Mesodermal cell (in vitro differentiated cells): ENCODE measurements around the gene PLXNA4.

Experiments used
- H3K27ac ChIP-seq: 2 replicates; pipeline ENCODE4 v1.7.0; 2013; ENCODE audit warnings: mild to moderate bottlenecking, low read depth, low read length, moderate library complexity; ENCODE audit not compliant: severe bottlenecking
- H3K36me3 ChIP-seq: 2 replicates; pipeline ENCODE4 v1.7.1; 2013; ENCODE audit warnings: mild to moderate bottlenecking, low read length, moderate library complexity; ENCODE audit not compliant: control insufficient read depth, insufficient read depth
- H3K4me1 ChIP-seq: one replicate; pipeline ENCODE4 v1.7.1; 2013; ENCODE audit warnings: mild to moderate bottlenecking, low read length; ENCODE audit not compliant: insufficient read depth, control insufficient read depth, poor library complexity, severe bottlenecking
- H3K4me3 ChIP-seq: 2 replicates; pipeline ENCODE4 v1.7.0; 2013; ENCODE audit warnings: low read length, control low read depth, mild to moderate bottlenecking; ENCODE audit not compliant: insufficient read depth, poor library complexity, severe bottlenecking; ENCODE audit errors: extremely low read depth
- H3K9me3 ChIP-seq: 2 replicates; pipeline ENCODE4 v1.7.1; 2013; ENCODE audit warnings: mild to moderate bottlenecking, low read length, moderate library complexity; ENCODE audit not compliant: control insufficient read depth
- WGBS, 2 experiments: methylation state at CpG; one replicate each; pipeline ENCODE4 v1.1.5; 2013; ENCODE audit warnings: missing lambda C conversion rate in 2 of 2; ENCODE audit not compliant: insufficient coverage in 2 of 2; 5-methylcytosine and 5-hydroxymethylcytosine counted together

PLXNA4 gene

GRCh38 chr7:132207782-132208181, 368.5 kb downstream of the PLXNA4 start:
- Histone ChIP-seq H3K4me3 (no peak overlapping the region), H3K9me3 (no peaks in the 10 kb centered on the region), H3K4me1 (no peaks in the 10 kb centered on the region), H3K27ac (no peak overlapping the region), H3K36me3 (no peaks in the 10 kb centered on the region)
- 80 to 100% methylated on average over 1 of the region's 2 CpGs for WGBS, 2 experiments

- no peaks in the 10 kb centered on the region for H3K9me3 ChIP-seq
- H3K4me3 ChIP-seq, result no peak overlapping the region
- H3K36me3 ChIP-seq, result no peaks in the 10 kb centered on the region
- H3K27ac ChIP-seq, result no peak overlapping the region
- no peaks in the 10 kb centered on the region for H3K4me1 ChIP-seq
- 81 to 88% methylated on average over 9 of the region's 9 CpGs for WGBS, 2 experiments
Observed at GRCh38 chr7:132207211-132207610, 369.1 kb downstream of the PLXNA4 start.

GRCh38 chr7:132206594-132206993, 369.7 kb downstream of the PLXNA4 start:
- no peaks in the 10 kb centered on the region for H3K4me1 ChIP-seq
- no peaks in the 10 kb centered on the region for H3K36me3 ChIP-seq
- no peaks in the 10 kb centered on the region for H3K9me3 ChIP-seq
- no peak overlapping the region for H3K27ac ChIP-seq
- WGBS, 2 experiments, result 57 to 66% methylated on average over 2 to 5 of the region's 8 CpGs
- H3K4me3 ChIP-seq, result no peak overlapping the region

- Histone ChIP-seq H3K4me1 (no peaks in the 10 kb centered on the region), H3K4me3 (no peak overlapping the region), H3K9me3 (no peaks in the 10 kb centered on the region), H3K36me3 (no peaks in the 10 kb centered on the region), H3K27ac (no peak overlapping the region)
Observed at GRCh38 chr7:132205509-132205908, 370.8 kb downstream of the PLXNA4 start.

- no peaks in the 10 kb centered on the region for H3K4me1 ChIP-seq
- no peak overlapping the region for H3K4me3 ChIP-seq
- 69 to 92% methylated on average over 2 to 4 of the region's 7 CpGs for WGBS, 2 experiments
- no peaks in the 10 kb centered on the region for H3K9me3 ChIP-seq
- no peak overlapping the region for H3K27ac ChIP-seq
- H3K36me3 ChIP-seq, result no peaks in the 10 kb centered on the region
Observed at GRCh38 chr7:132203021-132203420, 373.2 kb downstream of the PLXNA4 start.

- 86 to 89% methylated on average over 9 of the region's 9 CpGs for WGBS, 2 experiments
- Histone ChIP-seq H3K27ac (no peak overlapping the region), H3K36me3 (no peaks in the 10 kb centered on the region), H3K9me3 (no peaks in the 10 kb centered on the region), H3K4me1 (no peaks in the 10 kb centered on the region), H3K4me3 (no peak overlapping the region)
Observed at GRCh38 chr7:132202541-132202940, 373.7 kb downstream of the PLXNA4 start.

GRCh38 chr7:132200141-132200540, 376.1 kb downstream of the PLXNA4 start:
- Histone ChIP-seq H3K9me3 (no peaks in the 10 kb centered on the region), H3K4me1 (no peaks in the 10 kb centered on the region), H3K27ac (no peak overlapping the region), H3K4me3 (no peak overlapping the region), H3K36me3 (no peaks in the 10 kb centered on the region)
- WGBS, 2 experiments, result 89 to 100% methylated on average over 2 to 4 of the region's 4 CpGs

GRCh38 chr7:132199626-132200025, 376.6 kb downstream of the PLXNA4 start:
- H3K9me3 ChIP-seq, result no peaks in the 10 kb centered on the region
- no peak overlapping the region for H3K4me3 ChIP-seq
- no peaks in the 10 kb centered on the region for H3K36me3 ChIP-seq
- H3K27ac ChIP-seq, result no peak overlapping the region
- H3K4me1 ChIP-seq, result no peaks in the 10 kb centered on the region
- WGBS, 2 experiments, result no CpG with 5 or more reads among the region's 2 CpGs

- no peak overlapping the region for H3K4me3 ChIP-seq
- no peaks in the 10 kb centered on the region for H3K9me3 ChIP-seq
- no peaks in the 10 kb centered on the region for H3K4me1 ChIP-seq
- no peaks in the 10 kb centered on the region for H3K36me3 ChIP-seq
- no peak overlapping the region for H3K27ac ChIP-seq
- 86 to 100% methylated on average over 2 of the region's 2 CpGs for WGBS, 2 experiments
Observed at GRCh38 chr7:132197772-132198171, 378.5 kb downstream of the PLXNA4 start.

GRCh38 chr7:132193898-132194297, 382.4 kb downstream of the PLXNA4 start:
- no peaks in the 10 kb centered on the region for H3K4me1 ChIP-seq
- H3K36me3 ChIP-seq, result no peaks in the 10 kb centered on the region
- WGBS, 2 experiments, result 100% methylated on average over 2 of the region's 5 CpGs
- H3K27ac ChIP-seq, result no peak overlapping the region
- H3K9me3 ChIP-seq, result no peaks in the 10 kb centered on the region
- H3K4me3 ChIP-seq, result no peak overlapping the region

- H3K9me3 ChIP-seq, result peaks cover 3% of the 10 kb centered on the region
- H3K36me3 ChIP-seq, result no peaks in the 10 kb centered on the region
- H3K4me3 ChIP-seq, result no peak overlapping the region
- H3K4me1 ChIP-seq, result no peaks in the 10 kb centered on the region
- H3K27ac ChIP-seq, result no peak overlapping the region
Observed at GRCh38 chr7:132192809-132193208, 383.5 kb downstream of the PLXNA4 start.

GRCh38 chr7:132191418-132191817, 384.9 kb downstream of the PLXNA4 start:
- H3K36me3 ChIP-seq, result no peaks in the 10 kb centered on the region
- 67 to 93% methylated on average over 1 of the region's 3 CpGs for WGBS, 2 experiments
- H3K4me1 ChIP-seq, result no peaks in the 10 kb centered on the region
- peaks cover 17% of the 10 kb centered on the region for H3K9me3 ChIP-seq
- H3K27ac ChIP-seq, result no peak overlapping the region
- no peak overlapping the region for H3K4me3 ChIP-seq
